HG03520 (cell line): ENCODE data around the gene WDR1.
"Not testable (repeated sequence)": the region's sequence is repeated elsewhere in the genome, so short reads cannot be mapped to it uniquely, and the experiment has no call there.

Experiments
- ATAC-seq: cut with Tn5 transposase; IDR thresholded peaks from one replicate; pipeline ENCODE4 v1.9.1; 2021; ENCODE audit warnings: mild to moderate bottlenecking, moderate library complexity; ENCODE audit not compliant: unreplicated experiment

Gene WDR1

DNA sequence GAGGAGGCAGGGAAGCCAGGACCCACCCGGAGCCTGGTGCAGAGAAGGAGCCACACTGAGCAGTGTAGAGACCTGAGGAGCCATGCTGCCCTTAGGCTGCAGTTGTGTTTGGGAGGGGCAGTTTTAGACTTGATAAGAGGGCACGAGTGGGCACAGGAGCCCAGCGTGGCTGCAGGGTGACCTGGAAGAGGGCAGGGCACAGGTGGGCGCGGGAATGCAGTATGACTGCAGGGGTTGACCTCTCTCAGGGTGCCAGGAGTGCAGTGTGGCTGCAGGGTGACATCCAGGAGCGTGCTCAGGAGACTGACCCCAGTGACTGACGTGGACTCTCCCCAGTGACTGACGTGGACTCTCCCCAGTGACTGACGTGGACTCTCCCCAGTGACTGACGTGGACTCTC is 14.6 kb upstream of the WDR1 start:
- no peak for ATAC-seq

DNA sequence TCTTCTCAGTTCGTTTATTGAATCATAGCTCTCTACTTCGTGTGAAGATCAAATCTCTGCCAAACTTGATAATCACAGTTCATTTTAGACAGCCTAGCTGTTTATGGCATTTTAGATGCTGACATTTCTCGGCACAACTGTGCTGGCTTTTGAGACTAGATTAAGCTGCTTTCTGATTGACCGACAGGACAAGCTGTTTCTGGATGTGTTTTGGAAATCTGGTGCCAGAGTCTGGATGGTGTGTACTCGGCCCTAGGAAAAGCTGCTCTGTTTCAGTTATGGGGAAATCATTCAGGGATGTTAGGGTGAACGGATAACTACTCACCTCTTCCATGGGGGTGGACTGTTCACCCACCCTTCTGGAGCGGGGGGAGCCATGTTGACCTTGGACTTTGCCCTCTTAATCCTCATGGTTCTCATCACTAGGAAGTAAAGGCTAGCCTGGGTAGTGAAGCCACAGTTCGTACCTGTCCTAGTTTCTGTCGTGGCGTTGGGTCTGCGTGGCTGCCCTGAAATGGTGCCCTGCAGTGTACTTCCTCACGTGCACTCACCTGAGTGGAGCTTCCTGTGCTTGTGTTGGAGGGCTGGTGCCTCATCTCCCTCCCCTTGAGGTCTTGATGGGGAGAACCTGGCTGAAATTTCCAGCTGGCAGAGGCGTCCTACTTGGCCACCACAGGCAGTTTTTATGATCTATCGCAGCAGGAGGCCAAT is 13.7 kb upstream of the WDR1 start:
- no peak for ATAC-seq

DNA sequence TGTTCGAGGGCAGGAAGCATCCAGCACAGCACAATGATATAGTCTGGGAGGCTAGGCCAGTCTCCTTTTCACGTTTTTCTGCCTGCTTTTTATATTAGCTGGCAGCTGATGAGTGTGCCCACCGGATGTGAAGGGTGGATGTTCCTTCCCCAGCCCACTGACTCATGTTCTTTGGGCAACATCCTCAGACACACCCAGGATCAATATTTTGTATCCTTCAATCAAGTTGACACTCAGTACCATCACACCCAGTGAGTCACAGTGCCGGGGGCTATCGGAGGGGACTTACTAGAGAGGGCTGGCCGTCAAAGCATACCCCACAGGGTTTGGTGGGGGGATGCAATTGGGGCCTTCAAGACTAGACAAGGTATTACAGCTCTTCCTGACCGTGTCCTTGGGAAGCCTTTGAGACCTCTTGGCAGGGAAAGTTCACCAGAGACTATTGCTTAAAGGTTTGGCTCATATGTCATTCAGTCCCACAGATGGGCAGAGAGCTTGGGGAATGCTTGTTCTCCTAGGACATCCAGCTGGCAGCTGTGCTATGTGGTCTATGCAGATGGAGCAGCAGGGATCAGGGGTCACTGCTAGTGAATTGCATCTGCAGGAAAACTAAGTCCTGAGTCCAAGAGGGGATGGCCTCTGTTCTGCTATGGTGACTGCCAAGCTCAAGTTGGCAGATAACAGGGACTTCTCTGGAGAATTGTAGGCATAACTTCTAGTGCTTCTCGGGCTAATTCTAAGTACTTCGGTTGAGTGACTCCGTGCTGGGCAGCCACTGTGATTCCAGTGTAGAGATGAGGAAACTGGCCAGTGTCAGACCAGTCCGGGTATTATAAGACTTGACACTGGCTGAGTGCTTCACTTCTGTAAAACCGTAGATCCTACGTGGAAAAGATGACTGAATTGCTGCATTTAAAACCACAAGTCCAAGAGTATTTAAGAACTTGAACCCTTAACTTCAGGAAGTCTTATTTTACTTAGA is 12.9 kb upstream of the WDR1 start:
- ATAC-seq = no peak

DNA sequence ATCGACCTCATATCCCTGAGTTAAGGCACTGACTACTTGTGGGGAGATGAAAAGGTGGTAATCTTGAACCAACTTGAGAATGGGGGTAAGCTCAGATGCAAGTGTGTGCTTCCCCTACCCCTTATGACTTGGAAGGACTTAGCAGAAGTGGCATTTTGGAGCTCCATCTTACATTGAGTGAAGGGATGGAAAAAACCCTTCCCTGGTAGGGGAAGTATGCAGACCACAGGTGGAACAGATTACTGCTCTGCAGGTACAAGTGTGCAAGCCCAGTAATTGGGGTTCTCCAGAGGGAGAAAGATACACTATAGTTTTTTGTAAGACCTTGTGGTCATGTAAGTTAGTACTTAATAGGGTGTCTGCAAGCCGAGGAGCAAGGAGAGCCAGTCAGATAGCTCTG is 12.2 kb upstream of the WDR1 start:
- ATAC-seq = no peak

DNA sequence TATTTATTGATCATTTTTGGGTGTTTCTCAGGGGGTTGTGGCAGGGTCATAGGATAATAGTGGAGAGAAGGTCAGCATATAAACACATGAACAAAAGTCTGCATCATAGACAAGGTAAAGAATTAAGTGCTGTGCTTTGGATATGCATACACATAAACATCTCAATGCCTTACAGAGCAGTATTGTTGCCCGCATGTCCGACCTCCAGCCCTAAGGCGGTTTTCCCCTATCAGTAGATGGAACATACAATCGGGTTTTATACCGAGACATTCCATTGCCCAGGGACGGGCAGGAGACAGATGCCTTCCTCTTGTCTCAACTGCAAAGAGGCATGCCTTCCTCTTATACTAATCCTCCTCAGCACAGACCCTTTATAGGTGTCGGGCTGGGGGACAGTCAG is 10.9 kb upstream of the WDR1 start:
- not testable (repeated sequence) for ATAC-seq

DNA sequence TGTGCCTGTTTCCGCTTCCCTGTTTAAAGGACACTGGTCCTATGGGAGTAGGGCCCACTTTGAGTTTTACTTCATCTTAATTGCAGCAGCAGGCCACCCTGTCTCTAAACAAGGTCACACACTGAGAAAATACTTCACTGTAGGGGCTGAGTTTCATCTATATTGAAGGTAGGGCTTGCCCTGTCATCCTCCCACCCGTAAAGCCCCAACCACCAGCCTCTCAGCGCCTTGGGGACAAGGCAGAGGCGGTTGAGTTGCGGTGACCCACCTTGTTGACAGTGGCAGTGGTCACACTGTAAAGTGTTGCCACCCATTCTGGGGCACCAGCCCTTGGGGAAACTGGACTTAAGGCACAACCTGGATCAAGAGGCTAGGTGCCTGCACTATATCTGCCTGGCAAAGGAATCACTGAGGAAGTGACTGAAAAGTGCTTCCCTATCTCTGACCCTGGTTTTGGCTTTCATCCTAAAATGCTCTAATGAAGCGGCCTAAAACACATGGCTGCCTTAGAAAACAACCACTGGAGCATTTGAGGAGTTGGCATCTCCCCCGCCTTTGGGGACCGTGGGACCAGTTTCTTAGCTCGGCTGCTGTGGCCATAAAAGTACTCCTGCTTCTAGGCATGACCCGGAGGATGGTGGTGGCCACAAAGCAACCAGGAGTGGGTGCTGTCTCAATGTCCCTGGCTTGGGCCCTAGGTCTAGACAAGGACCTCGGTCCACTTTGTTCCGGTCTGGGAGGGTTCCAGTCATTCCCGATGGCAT is 7.8 kb upstream of the WDR1 start:
- ATAC-seq = no peak

DNA sequence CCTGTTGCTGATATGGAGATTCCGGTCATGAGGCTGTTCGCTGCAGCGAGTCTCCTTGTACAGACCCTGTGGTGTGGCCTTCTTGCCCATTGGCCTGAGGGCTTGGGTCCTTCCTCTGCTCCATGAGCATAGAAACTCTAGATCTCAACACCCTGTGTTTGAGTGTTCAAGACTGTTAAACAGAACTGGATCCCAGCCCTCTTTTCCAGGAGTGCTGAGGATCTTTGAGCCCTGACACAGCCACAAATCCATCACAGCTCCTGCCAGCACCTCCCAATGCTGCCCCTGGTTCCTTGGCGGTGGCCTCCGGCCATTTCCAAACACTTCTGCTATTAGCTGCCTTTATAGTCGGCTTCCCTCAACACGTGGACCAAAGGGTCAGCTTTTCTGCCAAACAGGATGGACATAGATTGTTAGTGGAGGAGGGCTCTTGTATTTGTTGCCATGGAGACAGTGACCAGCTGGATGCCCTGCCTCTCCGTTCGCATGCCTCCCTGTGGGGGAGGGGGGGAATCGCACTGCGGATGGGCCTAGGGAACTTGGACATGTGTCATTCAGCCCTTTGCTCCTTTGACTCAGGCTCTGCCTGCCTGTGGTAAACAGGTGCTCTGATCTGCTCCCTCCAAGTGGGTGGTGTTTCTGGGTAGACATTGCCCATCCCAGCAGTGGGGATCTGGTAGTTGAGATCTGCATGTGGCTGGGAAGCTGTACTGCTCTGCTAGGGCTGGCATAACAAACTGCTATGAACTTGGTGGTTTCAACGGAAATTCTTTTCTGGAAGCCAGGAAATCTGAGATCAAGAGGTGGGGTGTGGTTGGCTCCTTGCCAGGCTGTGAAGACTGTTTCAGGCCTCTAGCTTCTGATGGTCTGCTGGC is 6.9 kb upstream of the WDR1 start:
- ATAC-seq = no peak

DNA sequence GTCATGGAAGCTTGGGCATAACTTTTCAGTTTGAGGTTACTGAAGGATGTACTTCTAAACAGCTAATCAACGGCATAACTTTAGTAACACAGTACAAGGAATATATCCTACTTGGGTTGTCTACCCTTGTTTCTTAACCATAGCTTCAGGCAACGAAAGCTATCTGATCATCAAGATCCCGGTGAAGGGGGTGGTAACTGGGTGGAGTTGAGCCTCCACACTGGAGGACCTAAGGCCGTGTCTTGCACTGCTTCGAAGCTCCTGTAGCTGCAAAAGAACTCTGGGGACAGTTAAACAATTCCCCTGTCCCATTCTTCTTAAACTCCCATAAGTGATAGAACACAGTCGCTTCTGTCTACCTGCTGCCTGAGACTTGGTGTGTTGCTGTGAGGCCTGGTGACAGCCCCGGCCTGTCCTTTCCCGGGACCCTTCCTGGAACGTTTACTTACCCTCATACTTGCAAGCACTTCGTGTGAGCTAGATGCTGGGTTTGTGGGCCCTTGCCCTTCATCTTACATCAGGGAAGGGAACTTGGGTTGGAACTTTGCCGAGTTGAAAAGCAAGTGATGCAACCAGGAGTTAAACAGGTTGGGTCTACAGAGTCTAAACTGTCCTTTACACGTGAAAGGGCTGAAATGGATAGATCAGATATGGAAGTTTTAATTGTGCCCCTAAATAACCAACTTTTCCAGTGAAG is 5.8 kb upstream of the WDR1 start:
- ATAC-seq = no peak

DNA sequence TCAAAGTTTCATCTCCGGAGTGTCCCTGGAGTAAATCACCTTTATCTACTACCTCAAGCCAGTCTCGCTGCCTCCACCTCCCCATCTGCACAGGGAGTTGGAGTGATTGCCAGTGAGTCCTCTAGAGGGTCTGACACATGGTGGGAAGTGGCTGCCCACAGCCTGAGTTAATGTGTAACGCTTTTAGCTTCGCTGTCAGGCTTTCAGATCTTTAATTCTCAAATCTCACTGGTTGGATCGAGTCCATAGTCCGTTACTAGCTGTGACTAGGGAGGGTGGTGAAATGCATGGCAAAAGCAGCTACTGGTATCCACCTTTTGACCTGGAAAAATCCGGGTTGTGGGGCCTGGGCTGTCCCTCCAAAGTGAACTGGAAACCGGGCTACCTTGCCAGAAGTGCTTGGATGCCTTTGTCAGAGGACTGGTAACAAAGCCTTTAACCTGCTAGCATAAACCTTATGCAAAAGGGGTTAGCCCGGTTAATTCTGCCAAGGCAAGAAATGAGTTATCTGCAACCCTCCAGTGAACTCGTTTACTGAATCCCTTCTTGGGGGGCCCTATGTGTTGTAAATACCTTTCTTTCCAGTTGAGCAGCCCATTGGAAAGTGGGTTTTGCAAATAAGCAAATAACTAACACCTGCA is 5.1 kb upstream of the WDR1 start:
- no peak for ATAC-seq

DNA sequence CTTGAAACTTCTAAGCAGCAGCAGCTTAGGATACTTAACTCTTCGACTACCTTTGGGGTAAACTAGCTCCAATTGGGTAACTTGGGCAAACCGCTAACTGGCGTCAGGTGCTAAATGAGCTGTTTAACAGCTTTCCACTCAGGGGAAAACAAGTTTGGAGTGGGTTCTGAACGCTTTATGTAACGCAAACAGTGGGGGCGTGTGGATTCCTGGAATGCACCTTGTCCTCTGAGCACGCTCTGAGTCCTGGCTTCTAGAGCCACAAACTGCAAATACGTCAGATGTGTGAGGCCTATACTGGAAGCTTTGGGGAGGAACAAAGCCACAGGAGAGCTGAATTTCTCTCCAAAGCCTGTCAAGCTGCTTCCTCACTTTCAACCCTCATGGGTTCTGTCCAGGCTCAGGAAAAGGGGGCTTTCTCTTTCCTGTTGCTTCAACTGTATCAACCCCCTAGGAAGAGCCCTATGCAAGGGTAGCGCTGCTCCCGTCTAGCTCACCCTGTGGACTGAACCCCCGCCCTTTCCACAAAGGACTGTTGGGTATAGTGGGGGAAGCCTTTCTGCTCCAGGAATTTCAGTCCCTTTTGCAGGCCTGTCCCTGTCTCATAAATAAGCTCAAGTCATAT is 4.5 kb upstream of the WDR1 start:
- ATAC-seq = no peak

DNA sequence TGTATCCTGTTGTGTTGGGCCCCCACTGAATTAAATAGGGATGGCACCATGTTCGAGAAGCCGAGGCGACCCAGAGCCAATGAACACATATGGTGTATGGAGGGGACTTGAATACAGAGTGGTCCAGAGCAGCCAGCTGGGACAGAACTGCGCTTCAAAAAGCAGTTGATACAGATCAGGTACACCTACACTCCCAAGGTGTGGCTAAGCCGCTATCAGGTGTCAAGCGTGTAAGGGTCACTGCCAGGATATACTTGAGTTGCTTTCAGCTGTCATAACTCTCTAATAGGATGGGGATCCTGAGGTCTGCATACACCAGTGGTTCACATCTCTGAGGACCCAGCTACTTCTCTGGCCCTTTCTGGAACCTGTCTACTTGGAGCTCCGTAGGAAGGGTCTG is 3.2 kb upstream of the WDR1 start:
- no peak for ATAC-seq

DNA sequence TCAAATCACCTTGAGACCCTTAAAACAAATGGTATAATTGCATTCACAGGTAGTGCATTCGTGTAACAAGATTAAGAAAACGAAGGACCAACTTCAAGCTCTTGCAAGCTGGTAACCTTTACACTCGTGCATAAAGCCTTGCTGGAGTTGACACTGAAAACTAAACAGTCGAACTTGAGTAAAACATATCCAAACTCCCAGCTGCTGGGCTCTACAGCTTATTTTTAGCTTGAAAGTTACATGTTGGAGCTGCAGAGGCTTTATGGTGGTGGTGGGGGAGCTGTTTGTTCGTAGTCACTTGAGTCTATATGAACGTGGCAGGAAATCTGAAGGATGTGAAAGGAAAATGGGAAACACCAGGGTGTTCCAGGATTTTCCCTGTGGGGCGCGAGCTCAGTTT is 2.7 kb upstream of the WDR1 start:
- no peak for ATAC-seq

DNA sequence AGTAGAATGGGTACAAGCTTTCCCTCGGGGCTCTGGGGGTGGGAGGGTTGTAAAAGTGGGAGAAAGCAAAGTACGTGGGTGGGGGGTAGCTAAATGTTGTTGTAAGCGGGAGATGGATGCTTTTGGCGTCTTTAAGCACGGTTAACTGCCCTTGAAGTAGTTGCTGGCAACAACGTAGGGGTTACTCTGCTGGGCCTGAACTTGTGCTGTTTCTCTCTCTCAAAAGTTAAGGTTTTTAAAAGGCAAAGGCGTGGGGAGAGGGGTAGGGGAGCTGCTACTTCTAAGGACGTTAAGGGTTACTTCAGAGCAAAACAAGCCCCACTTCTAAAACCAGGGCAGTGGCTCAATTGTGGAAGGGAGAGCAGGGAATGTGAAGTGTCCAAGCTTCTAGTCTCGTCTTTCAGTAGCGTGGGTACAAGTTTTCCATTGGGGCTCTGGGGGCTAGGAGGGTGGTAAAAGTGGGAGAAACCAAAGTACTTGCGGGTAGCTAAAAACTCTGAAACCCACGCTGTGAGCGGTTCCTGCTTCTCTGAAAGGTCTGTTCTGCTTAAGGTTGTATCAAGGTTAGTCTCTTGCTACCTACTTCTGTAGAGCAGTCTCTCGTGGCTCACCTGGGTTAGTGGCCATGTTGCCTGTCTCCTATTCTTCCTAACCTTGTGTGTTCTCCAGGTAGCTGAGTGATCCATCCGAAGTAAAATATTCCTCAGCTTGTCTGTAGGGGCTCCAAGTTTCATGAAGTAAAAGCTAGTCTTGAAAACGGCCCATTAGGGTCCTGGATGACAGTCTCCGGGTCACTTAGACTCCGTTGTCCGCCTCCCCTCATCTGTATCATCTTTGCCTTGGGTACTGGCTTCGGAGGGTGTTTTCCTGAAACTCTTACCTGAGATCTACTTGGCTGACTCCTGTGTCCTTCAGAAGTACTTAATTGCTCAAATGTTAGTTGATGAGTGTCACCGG is 1.7 kb upstream of the WDR1 start:
- no peak for ATAC-seq

DNA sequence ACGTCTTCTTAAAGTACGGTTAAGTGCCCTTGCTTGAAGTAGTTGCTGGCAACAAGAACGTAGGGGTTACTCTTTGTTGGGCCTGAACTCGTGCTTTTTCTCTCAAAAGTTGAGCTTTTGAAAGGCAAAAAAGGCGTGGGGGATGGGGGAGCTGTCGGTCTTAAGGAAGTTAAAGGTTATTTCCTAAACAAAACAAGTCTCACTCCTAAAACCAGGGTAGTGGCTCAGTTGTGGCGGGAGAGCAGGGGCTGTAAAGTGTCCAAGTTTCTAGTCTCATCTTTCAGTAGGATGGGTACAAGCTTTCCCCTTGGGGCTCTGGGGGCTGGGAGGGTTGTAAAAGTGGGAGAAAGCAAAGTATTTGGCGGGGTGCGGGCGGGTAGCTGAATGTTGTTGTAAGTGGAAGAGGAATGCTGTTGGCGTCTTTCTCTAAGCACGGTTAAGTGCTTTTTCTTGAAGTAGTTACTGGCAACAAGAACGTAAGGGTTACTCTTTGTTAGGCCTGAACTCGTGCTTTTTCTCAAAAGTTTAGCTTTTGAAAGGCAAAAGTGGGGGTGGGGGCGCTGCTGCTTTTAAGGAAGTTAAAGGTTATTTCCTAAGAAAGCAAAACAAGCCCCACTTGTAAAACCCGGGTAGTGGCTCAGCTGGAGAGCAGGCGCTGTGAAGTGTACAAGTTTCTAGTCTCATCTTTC is 904 bp upstream of the WDR1 start:
- ATAC-seq = no peak

DNA sequence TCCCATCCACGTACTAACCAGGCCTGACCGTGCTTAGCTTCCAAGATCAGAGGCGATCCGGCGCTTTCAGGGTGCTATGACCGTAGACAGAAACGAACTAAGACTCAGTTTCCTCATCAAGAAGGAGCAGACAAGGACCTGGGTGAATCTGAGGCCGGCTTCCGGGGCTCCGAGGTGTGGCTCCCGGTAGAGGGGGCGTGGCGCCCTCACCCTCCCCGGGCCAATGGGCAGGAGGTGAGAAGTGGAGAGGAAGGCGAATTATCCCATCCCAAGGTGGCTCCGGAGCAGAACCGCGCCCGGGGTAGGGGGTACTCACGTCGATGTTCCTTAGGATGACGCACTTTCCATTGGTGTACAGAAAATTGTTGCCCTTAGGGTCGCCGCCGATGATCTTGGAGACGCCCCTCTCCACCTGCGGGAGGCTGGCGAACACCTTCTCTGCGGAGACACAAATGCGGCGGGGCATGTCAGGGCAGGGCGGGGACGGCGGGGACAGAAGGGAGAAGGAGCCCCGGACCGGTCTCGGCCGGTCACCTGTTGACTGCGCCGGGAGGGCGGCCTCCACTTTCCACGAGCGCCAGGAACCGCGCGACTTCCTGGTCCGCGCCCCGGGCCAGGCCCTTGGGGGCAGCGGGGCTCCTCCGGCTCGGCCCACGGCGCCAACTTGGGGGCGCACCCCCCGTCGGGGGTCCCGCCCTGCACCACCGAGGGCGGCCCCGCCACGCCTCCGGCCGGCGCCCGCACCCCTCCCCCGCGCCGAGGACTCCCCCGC is 616 bp downstream of the WDR1 start:
- peak; percentile 28 for ATAC-seq

DNA sequence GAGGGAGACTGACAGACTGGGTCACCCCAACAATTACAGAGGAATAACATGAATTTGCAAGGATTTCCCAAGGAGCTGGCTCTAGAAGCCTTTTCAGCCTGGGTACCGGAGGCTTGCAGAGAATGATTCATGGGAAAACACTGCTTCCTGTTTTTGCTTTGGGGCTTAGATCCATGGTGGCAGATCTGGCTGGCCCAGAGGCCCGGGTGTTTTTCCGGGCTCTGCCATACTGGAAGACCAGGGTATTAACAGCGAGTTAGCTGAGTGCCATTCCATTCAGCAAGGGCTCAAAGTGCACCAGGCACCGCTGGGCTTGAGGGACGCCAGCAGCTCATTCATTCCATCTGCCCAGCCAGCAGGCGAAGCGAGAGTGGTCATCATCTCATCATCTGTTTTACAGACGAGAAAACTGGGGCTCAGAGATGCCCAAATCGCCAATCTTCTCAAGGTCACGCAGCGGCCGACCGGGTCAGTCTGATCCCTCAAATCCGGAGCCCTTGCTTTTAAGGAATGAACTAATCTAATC is 1.3 kb downstream of the WDR1 start:
- no peak for ATAC-seq
